T-cell (primary cell): Measurements from ENCODE around the gene PARD3B. TPM values are rescaled to one million over a fixed set of nuclear protein-coding genes. Genes with fewer than 3 reads are reported as not detected.

Experiments
- ATAC-seq, 4 experiments: fragments of 200-7000 bp in 3 of 4; fragments of 150-1000 bp in 1 of 4; cut with Tn5 transposase; replicated peaks in 1 of 4; 1 replicate in 3 of 4; 2 replicates in 1 of 4; pipeline ENCODE4 v1.10.0; 2021; ENCODE audit warnings: moderate library complexity in 3 of 4, mild to moderate bottlenecking in 2 of 4, moderate number of reproducible peaks in 1 of 4
- CTCF ChIA-PET, 2 donors: fragments of 300-600 bp; sonication (Branson Sonifier 250); formaldehyde crosslinking; loops; one replicate each; lab custom pipeline; 2022; ENCODE audit warnings: antibody characterized with exemption in 2 of 2; lab: Charles Lee
- POLR2A ChIA-PET, 2 donors: fragments of 300-600 bp; sonication (Branson Sonifier 250); formaldehyde crosslinking; loops; one replicate each; lab custom pipeline; 2022; ENCODE audit warnings: antibody characterized with exemption in 2 of 2; lab: Charles Lee
- DNase-seq, 35 experiments: peaks; one replicate each; pipeline versions ENCODE4 v3.0.0 to v3.0.0-alpha.2; 2013 to 2023
- H3K27ac ChIP-seq: one replicate; pipeline ENCODE4 v1.5.1; 2013; ENCODE audit warnings: low read length
- H3K27me3 ChIP-seq, 2 experiments: replicated peaks in 1 of 2; 1 replicate in 1 of 2; 2 replicates in 1 of 2; pipeline versions ENCODE4 v1.6.1 to v1.7.0; 2013; ENCODE audit warnings: low read length in 1 of 2, mixed read lengths in 1 of 2; ENCODE audit not compliant: control insufficient read depth in 2 of 2, insufficient read depth in 2 of 2; ENCODE audit errors: extremely low read depth in 1 of 2
- H3K36me3 ChIP-seq, 2 donors: 1 replicate in 1 of 2; 2 replicates in 1 of 2; pipeline versions ENCODE4 v1.6.1 to v1.7.0; 2013; ENCODE audit warnings: low read length in 1 of 2; ENCODE audit not compliant: control insufficient read depth in 2 of 2, insufficient read depth in 1 of 2; ENCODE audit errors: extremely low read depth in 1 of 2
- H3K4me1 ChIP-seq, 2 experiments: 1 replicate in 1 of 2; 2 replicates in 1 of 2; pipeline versions ENCODE4 v1.6.1 to v1.7.0; 2013; ENCODE audit warnings: low read length in 2 of 2, mixed read lengths in 1 of 2; ENCODE audit not compliant: insufficient read depth in 2 of 2, control insufficient read depth in 1 of 2; ENCODE audit errors: extremely low read depth in 1 of 2
- H3K4me3 ChIP-seq, 2 donors: 1 replicate in 1 of 2; 2 replicates in 1 of 2; pipeline versions ENCODE4 v1.5.1 to v1.7.0; 2013; ENCODE audit warnings: mild to moderate bottlenecking in 2 of 2, low read length in 1 of 2, moderate library complexity in 1 of 2; ENCODE audit not compliant: control insufficient read depth in 1 of 2; ENCODE audit errors: extremely low read depth in 1 of 2
- H3K9me3 ChIP-seq: 2 replicates; pipeline ENCODE4 v1.7.0; 2013
- H3K27ac Mint-ChIP-seq, 2 donors: one replicate each; pipeline ENCODE4 v1.8.0; 2020 to 2021; ENCODE audit warnings: mild to moderate bottlenecking in 2 of 2, mixed read lengths in 2 of 2
- H3K27me3 Mint-ChIP-seq, 2 donors: one replicate each; pipeline ENCODE4 v1.8.0; 2021 to 2022; ENCODE audit warnings: mixed read lengths in 2 of 2
- H3K36me3 Mint-ChIP-seq: one replicate; pipeline ENCODE4 v1.8.0; 2021; ENCODE audit warnings: mixed read lengths
- H3K4me1 Mint-ChIP-seq, 3 donors: one replicate each; pipeline ENCODE4 v1.8.0; 2020 to 2022; ENCODE audit warnings: mixed read lengths in 3 of 3, mild to moderate bottlenecking in 1 of 3
- H3K4me3 Mint-ChIP-seq, 3 donors: one replicate each; pipeline ENCODE4 v1.8.0; 2020 to 2022; ENCODE audit warnings: mild to moderate bottlenecking in 3 of 3, mixed read lengths in 3 of 3, moderate library complexity in 3 of 3
- H3K9me3 Mint-ChIP-seq, 3 donors: one replicate each; pipeline ENCODE4 v1.8.0; 2020 to 2022; ENCODE audit warnings: mixed read lengths in 3 of 3
- WGBS: methylation state at CpG from one replicate; pipeline ENCODE4 v1.1.5; 2013; ENCODE audit warnings: missing lambda C conversion rate; ENCODE audit not compliant: insufficient coverage; 5-methylcytosine and 5-hydroxymethylcytosine counted together
- total RNA-seq, 35 experiments: library from RNA in 6 of 35; stranded (reverse) in 6 of 35; fragments of 120-200 nt in 1 of 35; gene quantifications; one replicate each; pipeline versions ENCODE4 v1.2.1 to v1.2.4 and lab custom pipeline; 2013 to 2026

PARD3B gene
- total RNA-seq, 5 donors from 2014 or later (not counting 1 experiment from before 2014, with no cell fraction given), result 0.75 to 2.0 (median 1.6) TPM

GRCh38 chr2:205053827-205054410 is 508.6 kb downstream of the PARD3B start:
- Mint-ChIP-seq H3K36me3 (peaks cover 10% of the 10 kb centered on the region), H3K9me3 (peaks cover 10 to 21% (median 12%) of the 10 kb centered on the region in 3 donors), H3K27me3 (no peaks in the 10 kb centered on the region), H3K4me1 (peaks cover 15 to 24% (median 24%) of the 10 kb centered on the region in 3 donors), H3K27ac (no peak overlapping the region), H3K4me3 (no peak overlapping the region)
- H3K27me3 ChIP-seq, result no peaks in the 10 kb centered on the region
- POLR2A ChIA-PET, result interaction anchor here (0.5 kb wide), 2 partner anchors 80 to 1612 kb away, joined by 3 to 4 read pairs; no protein-coding TSS in a partner anchor
- no peaks in the 10 kb centered on the region for H3K36me3 ChIP-seq
- CTCF ChIA-PET, result no interaction called here
- no peak for DNase-seq
- H3K4me1 ChIP-seq, result no peaks in the 10 kb centered on the region
- H3K4me3 ChIP-seq, result no peak overlapping the region
- no peaks in the 10 kb centered on the region for H3K9me3 ChIP-seq
- 73% methylated on average over 3 of the region's 4 CpGs for WGBS
- ATAC-seq, result no peak
- H3K27ac ChIP-seq, result no peak overlapping the region

DNA sequence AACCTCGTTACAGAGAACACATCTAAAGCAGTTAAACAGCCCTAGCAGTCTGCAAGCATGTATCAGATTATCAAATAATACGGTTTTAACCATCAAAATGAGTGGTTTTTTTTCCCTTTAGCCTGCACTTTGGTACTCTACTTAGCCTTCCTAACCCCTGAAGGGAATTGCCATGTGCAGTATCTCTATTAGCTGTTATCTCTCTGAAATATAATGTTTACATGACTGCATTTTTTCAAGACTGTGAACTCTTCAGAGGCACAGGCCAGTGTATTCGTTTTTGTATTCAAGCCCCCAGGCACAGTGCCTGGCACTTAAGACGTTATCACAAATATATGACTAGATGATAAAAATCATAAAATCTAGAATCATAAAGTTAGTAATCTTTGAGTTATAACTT is 509.5 kb downstream of the PARD3B start:
- peaks cover 1 to 21% (median 5%) of the 10 kb centered on the region in 3 donors for H3K9me3 Mint-ChIP-seq
- H3K4me3 Mint-ChIP-seq, result no peak overlapping the region
- Histone ChIP-seq H3K27ac (no peak overlapping the region), H3K9me3 (no peaks in the 10 kb centered on the region), H3K36me3 (no peaks in the 10 kb centered on the region), H3K27me3 (no peaks in the 10 kb centered on the region), H3K4me3 (no peak overlapping the region), H3K4me1 (no peaks in the 10 kb centered on the region)
- ChIA-PET POLR2A (no interaction called here), CTCF (no interaction called here)
- H3K27me3 Mint-ChIP-seq, result no peaks in the 10 kb centered on the region
- peaks cover 15 to 24% (median 24%) of the 10 kb centered on the region in 3 donors for H3K4me1 Mint-ChIP-seq
- 67% methylated on average over 1 of the region's 4 CpGs for WGBS
- ATAC-seq, result no peak
- H3K36me3 Mint-ChIP-seq, result peaks cover 7% of the 10 kb centered on the region
- no peak overlapping the region for H3K27ac Mint-ChIP-seq
- no peak for DNase-seq

GRCh38 chr2:205055251-205055650 is 510.0 kb downstream of the PARD3B start:
- Mint-ChIP-seq H3K4me3 (no peak overlapping the region), H3K36me3 (peaks cover 7% of the 10 kb centered on the region), H3K4me1 (peaks cover 15 to 24% (median 24%) of the 10 kb centered on the region in 3 donors), H3K27me3 (no peaks in the 10 kb centered on the region), H3K9me3 (peaks cover 0 to 19% (median 4%) of the 10 kb centered on the region in 3 donors), H3K27ac (no peak overlapping the region)
- Histone ChIP-seq H3K9me3 (no peaks in the 10 kb centered on the region), H3K27ac (no peak overlapping the region), H3K4me3 (no peak overlapping the region), H3K36me3 (no peaks in the 10 kb centered on the region), H3K27me3 (no peaks in the 10 kb centered on the region), H3K4me1 (no peaks in the 10 kb centered on the region)
- ATAC-seq (no peak), DNase-seq (no peak)
- ChIA-PET CTCF (no interaction called here), POLR2A (no interaction called here)
- WGBS, result no CpG with 5 or more reads among the region's 2 CpGs

GRCh38 chr2:205056151-205056561 is 510.9 kb downstream of the PARD3B start:
- POLR2A ChIA-PET, result interaction anchor here in 1 of 2 donors (0.7 kb wide), 1 partner anchor 84 kb away, joined by 4 read pairs; no protein-coding TSS in a partner anchor
- DNase-seq (no peak), ATAC-seq (no peak)
- H3K4me3 Mint-ChIP-seq, result peak overlapping the region; percentile 50 to 64 (median 50)
- H3K27ac Mint-ChIP-seq, result peak overlapping the region in 1 of 2 donors; percentile 4
- WGBS, result no CpG with 5 or more reads among the region's 6 CpGs
- no peaks in the 10 kb centered on the region for H3K36me3 ChIP-seq
- H3K9me3 ChIP-seq, result no peaks in the 10 kb centered on the region
- H3K27ac ChIP-seq, result no peak overlapping the region
- CTCF ChIA-PET, result interaction anchor here in 1 of 2 donors (1.0 kb wide), 1 partner anchor 14 kb away, joined by 3 read pairs; no protein-coding TSS in a partner anchor
- H3K4me1 Mint-ChIP-seq, result peaks cover 14 to 23% (median 23%) of the 10 kb centered on the region in 3 donors
- H3K27me3 Mint-ChIP-seq, result no peaks in the 10 kb centered on the region
- H3K4me3 ChIP-seq, result peak overlapping the region in 1 of 2 donors; percentile 10
- no peaks in the 10 kb centered on the region for H3K27me3 ChIP-seq
- H3K9me3 Mint-ChIP-seq, result peaks cover 0 to 19% (median 4%) of the 10 kb centered on the region in 3 donors
- no peaks in the 10 kb centered on the region for H3K4me1 ChIP-seq
- H3K36me3 Mint-ChIP-seq, result peaks cover 7% of the 10 kb centered on the region

DNA sequence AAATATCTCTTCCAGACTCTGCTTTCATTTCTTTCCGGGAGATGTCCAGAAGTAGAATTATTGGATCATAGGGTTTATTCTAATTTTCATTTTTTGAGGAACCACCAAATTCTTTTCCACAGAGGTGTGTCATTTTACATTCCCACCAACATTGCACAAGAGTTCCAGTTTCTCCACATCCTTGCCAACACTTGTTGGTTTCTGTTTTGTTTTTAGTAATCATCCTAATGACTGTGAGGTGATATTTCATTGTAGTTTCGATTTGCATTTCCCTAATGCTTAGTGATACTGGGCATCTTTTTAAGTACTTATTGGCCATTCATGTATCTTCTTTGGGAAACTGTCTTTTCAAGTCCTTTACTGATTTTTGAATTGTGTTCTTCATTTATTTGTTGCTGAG is 513.1 kb downstream of the PARD3B start:
- Histone ChIP-seq H3K9me3 (no peaks in the 10 kb centered on the region), H3K27me3 (no peaks in the 10 kb centered on the region), H3K4me3 (no peak overlapping the region), H3K27ac (no peak overlapping the region), H3K36me3 (no peaks in the 10 kb centered on the region), H3K4me1 (no peaks in the 10 kb centered on the region)
- ChIA-PET CTCF (no interaction called here), POLR2A (no interaction called here)
- Mint-ChIP-seq H3K27me3 (no peaks in the 10 kb centered on the region), H3K4me3 (no peak overlapping the region), H3K4me1 (peaks cover 6 to 16% (median 8%) of the 10 kb centered on the region in 3 donors), H3K36me3 (peaks cover 7% of the 10 kb centered on the region), H3K27ac (no peak overlapping the region), H3K9me3 (peaks cover 0 to 19% (median 4%) of the 10 kb centered on the region in 3 donors)
- ATAC-seq, result no peak
- no CpG with 5 or more reads among the region's 2 CpGs for WGBS
- DNase-seq, result no peak

GRCh38 chr2:205060269-205060668 is 515.0 kb downstream of the PARD3B start:
- Histone ChIP-seq H3K27ac (no peak overlapping the region), H3K4me1 (no peaks in the 10 kb centered on the region), H3K36me3 (no peaks in the 10 kb centered on the region), H3K27me3 (no peaks in the 10 kb centered on the region), H3K9me3 (no peaks in the 10 kb centered on the region), H3K4me3 (no peak overlapping the region)
- no peaks in the 10 kb centered on the region for H3K27me3 Mint-ChIP-seq
- H3K4me1 Mint-ChIP-seq, result peaks cover 4 to 7% (median 4%) of the 10 kb centered on the region in 3 donors
- no peak for DNase-seq
- no peak overlapping the region for H3K27ac Mint-ChIP-seq
- ChIA-PET POLR2A (no interaction called here), CTCF (no interaction called here)
- H3K9me3 Mint-ChIP-seq, result peaks cover 4 to 19% (median 5%) of the 10 kb centered on the region in 3 donors
- WGBS, result no CpG with 5 or more reads among the region's 2 CpGs
- peaks cover 10% of the 10 kb centered on the region for H3K36me3 Mint-ChIP-seq
- ATAC-seq, result no peak
- H3K4me3 Mint-ChIP-seq, result no peak overlapping the region
